ENCODE measurements around the gene OSBPL9.
"Not testable (repeated sequence)": the region's sequence is repeated elsewhere in the genome, so short reads cannot be mapped to it uniquely, and the experiment has no call there.

Gene OSBPL9

DNA sequence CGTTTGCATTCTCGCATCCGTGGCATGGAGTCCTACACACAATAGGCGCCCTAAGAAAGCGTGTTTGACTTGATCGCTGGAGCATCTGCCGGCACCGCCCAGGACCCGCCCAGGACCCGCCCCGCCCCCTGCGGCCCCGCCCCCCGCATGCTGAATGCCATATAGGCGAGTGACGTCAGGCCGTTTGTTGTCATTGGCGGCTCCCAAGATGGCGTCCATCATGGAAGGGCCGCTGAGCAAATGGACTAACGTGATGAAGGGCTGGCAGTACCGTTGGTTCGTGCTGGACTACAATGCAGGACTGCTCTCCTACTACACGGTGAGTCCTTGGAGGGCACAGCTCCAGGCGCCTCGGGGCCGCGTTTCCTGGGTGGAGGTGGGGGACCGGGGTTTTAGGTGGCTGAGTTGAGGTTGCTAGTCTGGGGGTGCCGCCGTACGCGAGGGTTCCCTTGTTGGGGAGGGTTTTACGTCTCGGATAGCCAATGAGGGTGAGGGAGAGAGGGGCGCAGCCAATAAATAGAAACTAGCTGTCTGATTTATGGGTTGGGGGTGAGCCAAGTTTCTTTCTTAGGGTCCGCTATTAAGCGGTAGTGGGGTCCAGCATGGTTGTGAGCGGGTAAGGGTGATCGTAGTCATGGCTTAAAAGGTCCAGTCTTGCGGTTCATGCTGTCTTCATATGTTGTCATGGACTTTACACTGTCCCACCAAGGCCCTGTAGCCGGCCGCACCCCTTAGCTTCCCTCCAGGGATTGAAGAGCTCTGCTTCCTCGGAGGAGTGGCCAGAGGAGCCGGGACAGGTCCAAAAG, at the start of gene OSBPL9:
Gene OSBPL9 (plus strand): TSS at position 190 of the 806 bp plus-strand sequence. CDS start 19 bp downstream, at position 209.
- no peak for FAIRE-seq

DNA sequence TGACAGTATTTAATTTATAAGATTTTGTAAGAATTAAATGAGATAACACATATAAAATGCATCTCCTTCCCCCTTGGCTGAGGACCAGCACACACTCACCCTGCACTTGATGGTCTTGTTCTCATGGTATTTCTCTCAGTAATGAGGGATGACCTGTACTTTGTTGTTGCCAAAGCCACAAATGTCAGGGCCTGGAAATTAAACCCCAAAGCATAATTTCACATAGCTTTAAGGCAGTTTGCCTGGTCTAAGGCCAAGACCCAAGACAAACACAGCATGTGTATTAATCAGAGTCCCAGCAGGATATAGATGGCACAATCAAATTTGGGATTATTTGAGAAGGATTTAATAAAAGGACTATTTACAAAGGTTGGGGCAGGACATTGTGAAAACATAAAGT, 49.2 kb upstream of the OSBPL9 start:
- no peak for FAIRE-seq

DNA sequence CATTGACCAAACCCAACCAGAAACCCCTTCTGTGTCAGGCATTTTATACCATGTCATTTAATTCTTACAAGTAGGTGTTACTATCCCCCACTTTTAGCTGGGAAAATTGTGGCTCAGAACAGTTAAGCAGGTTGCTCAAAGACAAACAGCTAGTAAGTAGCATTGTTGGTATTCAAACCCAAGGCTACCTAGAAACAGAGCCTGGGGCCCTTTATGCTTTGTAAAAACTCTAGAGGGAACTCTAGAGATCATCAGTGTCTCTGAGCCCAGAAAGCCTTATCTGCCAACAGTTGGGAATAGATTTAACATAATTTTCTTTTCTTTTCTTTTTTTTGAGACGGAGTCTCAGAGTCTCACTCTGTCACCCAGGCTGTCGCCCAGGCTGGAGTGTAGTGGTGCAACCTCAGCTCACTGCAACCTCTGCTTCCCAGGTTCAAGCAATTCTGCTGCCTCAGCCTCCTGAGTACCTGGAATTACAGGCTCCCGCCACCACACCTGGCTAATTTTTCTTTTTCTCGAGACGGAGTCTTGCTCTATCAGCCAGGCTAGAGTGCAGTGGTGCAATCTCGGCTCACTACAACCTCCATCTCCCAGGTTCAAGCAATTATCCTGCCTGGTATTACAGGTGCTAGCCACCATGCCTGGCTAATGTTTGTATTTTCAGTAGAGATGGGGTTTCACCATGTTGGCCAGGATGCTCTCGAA, 48.5 kb upstream of the OSBPL9 start:
- FAIRE-seq, result no peak

GRCh38 chr1:51569284-51570062, 47.4 kb upstream of the OSBPL9 start:
- FAIRE-seq, result no peak

DNA sequence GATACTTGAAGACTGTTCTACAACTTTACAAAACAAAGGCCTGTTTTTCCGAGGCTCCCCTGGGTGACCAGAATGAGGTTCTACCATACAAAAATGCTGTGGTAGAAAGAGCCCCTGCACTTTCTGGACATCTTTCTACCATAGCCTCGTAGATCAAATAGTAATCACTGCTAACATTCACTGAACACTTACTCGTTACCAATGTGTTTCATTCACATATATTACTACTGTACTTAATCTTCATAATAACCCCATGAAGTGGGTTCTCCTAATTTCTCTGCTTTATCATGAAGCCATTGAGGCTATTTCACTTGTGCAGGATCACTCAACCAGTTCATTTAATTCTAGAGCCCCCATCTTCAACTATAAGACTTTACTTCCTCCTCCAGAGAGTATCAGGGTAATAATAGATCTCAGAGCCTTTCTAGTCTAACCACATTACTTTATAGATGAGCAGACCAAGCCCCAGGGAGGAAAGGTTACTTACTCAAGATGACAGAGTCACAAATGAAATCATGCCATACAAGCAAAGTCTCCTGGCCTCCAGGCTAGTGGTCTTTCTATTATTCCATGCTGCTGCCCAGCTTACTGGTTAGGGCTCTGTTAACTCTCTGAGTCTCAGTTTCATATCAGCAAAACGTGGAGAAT, 46.7 kb upstream of the OSBPL9 start:
- FAIRE-seq, result no peak

DNA sequence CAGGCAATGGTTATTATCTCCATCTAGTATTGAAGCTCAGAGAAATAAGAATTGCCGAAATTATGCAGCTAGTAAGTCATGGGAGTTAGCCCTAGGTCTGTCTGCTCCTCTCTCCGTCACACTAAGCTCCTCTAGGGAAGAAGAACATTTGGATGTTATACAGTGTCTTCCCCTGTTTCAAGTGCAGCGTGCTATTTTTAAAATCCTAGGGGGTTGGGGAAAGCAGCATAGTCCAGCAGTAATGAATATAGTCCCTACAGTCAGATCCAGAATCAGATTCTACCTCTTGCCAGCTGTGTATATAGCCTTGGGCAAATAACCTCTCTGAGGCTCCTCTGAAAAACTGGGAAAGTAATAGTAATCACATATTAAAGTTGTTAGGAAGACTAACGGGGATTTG, 44.5 kb upstream of the OSBPL9 start:
- no peak for FAIRE-seq

GRCh38 chr1:51574796-51575195, 42.1 kb upstream of the OSBPL9 start:
- no peak for FAIRE-seq

- no peak for FAIRE-seq
These were observed 41.3 kb upstream of the OSBPL9 start for GRCh38 chr1:51575406-51576084.

- FAIRE-seq, result no peak
These were observed 40.8 kb upstream of the OSBPL9 start for GRCh38 chr1:51576085-51576444.

DNA sequence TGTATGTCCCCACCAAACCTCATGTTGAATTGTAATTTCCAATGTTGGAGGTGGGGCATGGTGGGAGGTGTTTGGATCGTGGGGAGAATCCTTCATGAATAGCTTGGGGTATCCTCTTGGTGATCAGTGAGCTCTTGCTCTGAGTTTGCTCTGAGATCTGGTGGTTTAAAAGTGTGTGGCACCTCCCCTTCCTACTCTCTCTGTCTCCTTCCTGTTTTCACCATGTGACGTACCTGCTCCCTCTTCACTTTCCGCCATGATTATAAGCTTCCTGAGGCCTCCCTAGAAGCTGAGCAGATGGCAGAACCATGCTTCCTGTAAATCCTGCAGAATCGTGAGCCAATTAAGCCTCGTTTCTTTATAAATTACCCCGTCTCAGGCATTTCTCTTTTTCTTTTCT, 40.0 kb upstream of the OSBPL9 start:
- no peak for FAIRE-seq

GRCh38 chr1:51578383-51579109, 38.3 kb upstream of the OSBPL9 start:
- FAIRE-seq, result no peak

DNA sequence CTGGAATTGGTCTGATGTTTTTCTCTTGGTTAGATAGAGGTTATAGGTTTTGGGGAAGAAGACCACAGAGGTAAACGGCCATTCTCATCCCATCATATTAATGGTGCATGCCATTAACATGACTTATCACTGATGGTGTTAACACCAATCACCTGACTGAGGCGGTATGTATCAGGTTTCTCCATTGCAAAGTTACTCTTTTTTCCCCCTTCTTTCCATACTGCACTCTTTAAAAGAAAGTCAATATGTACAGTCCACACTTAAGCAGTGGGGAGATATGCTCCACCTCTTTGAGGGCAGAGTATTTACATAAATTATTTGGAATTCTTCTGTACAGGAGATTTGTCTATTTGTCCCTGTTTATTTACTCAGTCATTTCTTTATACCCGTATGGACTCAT, 35.7 kb upstream of the OSBPL9 start:
- no peak for FAIRE-seq

DNA sequence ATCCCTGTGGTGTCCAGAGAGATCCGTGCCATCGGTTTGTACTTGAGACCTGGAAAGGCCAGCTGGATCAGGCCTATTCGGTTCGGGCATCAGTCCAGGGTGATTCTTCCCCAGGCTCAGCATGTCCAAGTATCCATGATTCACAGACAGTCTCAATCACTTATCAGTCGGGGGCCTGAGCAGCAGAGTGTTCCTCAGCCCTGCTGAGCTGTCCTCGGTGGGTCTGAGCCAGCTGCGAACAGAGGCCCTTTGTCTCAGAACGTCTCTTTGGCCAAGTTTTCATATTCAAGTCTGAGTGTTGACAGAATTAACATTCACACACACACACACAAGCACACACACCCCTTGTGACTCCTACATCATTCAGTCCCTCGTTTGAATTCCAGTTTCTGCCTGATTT, 33.4 kb upstream of the OSBPL9 start:
- FAIRE-seq, result no peak

GRCh38 chr1:51584021-51584420, 32.9 kb upstream of the OSBPL9 start:
- FAIRE-seq, result no peak

DNA sequence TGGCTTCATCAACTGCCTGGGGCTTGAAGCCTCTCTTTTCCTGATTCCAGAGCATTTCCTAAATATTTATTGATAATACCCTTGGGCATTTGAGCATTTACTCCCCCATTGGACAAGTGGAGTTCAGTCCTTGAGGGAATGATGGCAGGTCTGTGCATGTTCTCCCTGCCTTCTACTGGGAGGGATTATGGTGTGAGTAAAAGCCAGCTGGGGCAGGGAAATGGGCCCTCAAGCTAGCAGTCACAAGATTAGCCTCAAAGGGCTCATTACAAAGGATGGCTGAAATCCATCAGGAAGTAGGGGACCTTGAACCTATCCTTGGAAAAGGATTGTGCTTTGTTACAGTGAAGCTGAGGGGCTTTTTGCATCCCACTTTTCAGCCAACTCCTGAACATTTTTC, 24.2 kb upstream of the OSBPL9 start:
- FAIRE-seq, result no peak

DNA sequence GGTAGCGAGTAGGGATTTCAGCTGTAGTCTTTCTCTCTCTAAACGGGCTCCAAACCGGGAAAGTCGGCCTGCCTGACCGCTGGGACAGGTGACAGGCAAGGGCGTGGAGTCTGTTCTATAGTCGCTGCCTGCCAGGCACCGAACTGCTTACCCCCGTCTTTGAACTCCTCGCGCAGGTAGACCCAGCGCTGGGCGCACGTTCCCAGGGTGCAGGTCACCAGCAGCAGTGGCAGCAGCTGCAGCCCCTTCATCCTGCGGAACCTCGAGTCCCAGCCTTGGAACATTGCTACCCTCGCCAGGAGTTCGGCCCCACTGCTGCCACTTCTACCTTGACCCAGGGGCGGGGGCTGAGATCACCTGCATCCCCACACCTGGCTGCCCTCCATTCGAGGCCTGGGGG, 22.2 kb upstream of the OSBPL9 start:
- FAIRE-seq, result no peak

- no peak for FAIRE-seq
These were observed 16.4 kb upstream of the OSBPL9 start for GRCh38 chr1:51600529-51600928.

- FAIRE-seq, result no peak
These were observed 15.9 kb upstream of the OSBPL9 start for GRCh38 chr1:51600965-51601364.

- no peak for FAIRE-seq
These were observed 10.8 kb upstream of the OSBPL9 start for GRCh38 chr1:51605961-51606723.

DNA sequence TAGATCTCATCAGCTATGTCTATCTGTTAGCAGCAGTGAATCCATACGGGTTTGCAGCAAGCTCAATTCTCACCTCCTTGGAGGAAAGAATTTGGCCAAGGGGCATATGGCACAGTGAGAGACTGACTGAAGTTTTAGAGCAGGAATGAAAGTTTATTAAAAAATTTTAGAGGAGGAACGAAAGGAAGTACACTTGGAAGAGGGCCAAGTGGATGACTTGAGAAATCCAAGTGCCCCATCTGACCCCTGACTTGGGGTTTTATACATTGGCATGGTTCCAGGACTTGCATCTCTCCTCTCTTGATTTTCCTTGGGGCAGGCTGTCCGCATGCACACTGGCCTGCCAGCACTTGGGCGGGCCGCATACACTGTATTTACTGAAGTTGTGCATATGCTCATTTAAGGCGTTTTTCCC, 9.2 kb upstream of the OSBPL9 start:
- FAIRE-seq, result no peak

- not testable (repeated sequence) for FAIRE-seq
These were observed 6.8 kb upstream of the OSBPL9 start for GRCh38 chr1:51610104-51610503.

Data from A204.1 (cell line).